Measurements from ENCODE around the gene RPS16. TPM values are rescaled to one million over a fixed set of nuclear protein-coding genes. Genes with fewer than 3 reads are reported as not detected.

The RPS16 gene
- total and polyA plus RNA-seq, 2 experiments from 2014 or later, result 63.8 to 409 TPM

DNA sequence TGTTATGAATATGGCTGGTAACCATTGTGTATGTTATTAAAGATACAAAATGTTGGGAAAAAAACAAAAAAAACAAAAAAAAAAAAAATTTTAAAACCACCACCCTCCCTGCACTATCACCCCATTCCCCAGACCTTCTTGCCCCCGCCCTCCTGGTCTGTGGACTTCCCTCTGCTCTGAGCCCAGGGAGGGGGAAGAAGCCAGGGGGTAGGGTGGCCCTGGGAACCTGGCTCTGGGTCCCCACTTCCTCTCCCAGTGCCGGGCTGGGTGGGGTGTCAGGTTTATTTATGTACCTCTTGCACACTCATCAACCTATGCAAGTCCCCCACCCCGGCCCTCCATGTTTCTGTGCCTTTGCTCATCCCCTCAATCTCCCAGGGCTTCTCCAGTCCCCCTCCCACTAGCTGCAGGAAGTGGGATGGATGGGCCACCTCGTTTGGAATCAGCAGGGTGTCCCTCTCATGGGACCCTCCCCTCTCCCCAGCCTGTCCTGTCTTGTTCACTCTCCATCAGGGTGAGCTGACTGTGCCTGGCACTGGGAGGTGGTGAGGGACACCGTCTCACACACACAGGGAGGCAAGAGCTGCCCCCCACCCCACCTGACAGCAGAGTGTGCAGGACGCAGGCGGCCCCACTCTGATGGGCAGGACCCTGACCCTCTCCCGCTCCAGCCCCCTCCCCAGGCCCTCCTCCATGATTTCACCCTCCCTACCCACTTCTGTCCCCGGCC lies 50.7 kb downstream of the RPS16 start:
- Histone ChIP-seq H3K79me2 (peaks cover 12% of the 10 kb centered on the region), H3K27ac (no peak overlapping the region), H3K4me2 (no peak overlapping the region), H3K4me1 (ENCODE audit: insufficient read depth) (peaks cover 4% of the 10 kb centered on the region), H3K36me3 (replicated peaks; ENCODE audit: insufficient read depth, low read depth) (no peaks in the 10 kb centered on the region), H3K4me3 (no peak overlapping the region), H3K27me3 (no peaks in the 10 kb centered on the region), H4K20me1 (ENCODE audit: insufficient read depth, poor library complexity, severe bottlenecking) (no peaks in the 10 kb centered on the region), H2AFZ (no peak overlapping the region), H3K9me2 (replicated peaks; ENCODE audit: insufficient read depth) (no peaks in the 10 kb centered on the region), H3K9me3 (ENCODE audit: low read depth) (no peaks in the 10 kb centered on the region)
- TF ChIP-seq EZH2phosphoT487 (IDR thresholded peaks at IDR 0.05; ENCODE audit: low read depth, severe bottlenecking, unreplicated experiment) (no peak), EZH2 (IDR thresholded peaks at IDR 0.05; ENCODE audit: borderline replicate concordance) (no peak)
- TF ChIP-seq, protein P1, sequence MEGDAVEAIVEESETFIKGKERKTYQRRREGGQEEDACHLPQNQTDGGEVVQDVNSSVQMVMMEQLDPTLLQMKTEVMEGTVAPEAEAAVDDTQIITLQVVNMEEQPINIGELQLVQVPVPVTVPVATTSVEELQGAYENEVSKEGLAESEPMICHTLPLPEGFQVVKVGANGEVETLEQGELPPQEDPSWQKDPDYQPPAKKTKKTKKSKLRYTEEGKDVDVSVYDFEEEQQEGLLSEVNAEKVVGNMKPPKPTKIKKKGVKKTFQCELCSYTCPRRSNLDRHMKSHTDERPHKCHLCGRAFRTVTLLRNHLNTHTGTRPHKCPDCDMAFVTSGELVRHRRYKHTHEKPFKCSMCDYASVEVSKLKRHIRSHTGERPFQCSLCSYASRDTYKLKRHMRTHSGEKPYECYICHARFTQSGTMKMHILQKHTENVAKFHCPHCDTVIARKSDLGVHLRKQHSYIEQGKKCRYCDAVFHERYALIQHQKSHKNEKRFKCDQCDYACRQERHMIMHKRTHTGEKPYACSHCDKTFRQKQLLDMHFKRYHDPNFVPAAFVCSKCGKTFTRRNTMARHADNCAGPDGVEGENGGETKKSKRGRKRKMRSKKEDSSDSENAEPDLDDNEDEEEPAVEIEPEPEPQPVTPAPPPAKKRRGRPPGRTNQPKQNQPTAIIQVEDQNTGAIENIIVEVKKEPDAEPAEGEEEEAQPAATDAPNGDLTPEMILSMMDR (IDR thresholded peaks at IDR 0.05; ENCODE audit: poor library complexity), result no peak
- WGBS (ENCODE audit: low lambda C conversion rate, missing lambda C conversion rate), result 79% methylated on average over 6 of the region's 9 CpGs
- DNase-seq (ENCODE audit: low spot score), result no peak

Small RNA genes within 50 kb of the gene (microRNA-seq; reads per million reads assigned to microRNA genes)
- not detected for gene MIR4530

Small RNA genes within 50 kb of the gene (small RNA-seq; reads per million reads assigned to genes)
- gene MIR4530, result not detected

Other genes starting within 250 kb of the RPS16 start
- 1.6 and 2.5 TPM in 2 replicates for gene NCCRP1, start 239.0 kb downstream of the RPS16 start, total RNA-seq
- gene NCCRP1, start 239.0 kb downstream of the RPS16 start, polyA plus RNA-seq, result 7.0 and 13.6 TPM in 2 replicates
- gene SYCN, start 231.7 kb downstream of the RPS16 start, total RNA-seq, result 2.5 TPM in 1 of 2 replicates, not detected in the other
- 0.37 TPM in 1 of 2 replicates, not detected in the other for gene SYCN, start 231.7 kb downstream of the RPS16 start, polyA plus RNA-seq
- gene IFNL3, start 190.9 kb downstream of the RPS16 start, total RNA-seq, result not detected in 2 replicates
- gene IFNL3, start 190.9 kb downstream of the RPS16 start, polyA plus RNA-seq, result 0.26 TPM in 1 of 2 replicates, not detected in the other
- gene IFNL4, start 187.1 kb downstream of the RPS16 start, total RNA-seq, result not detected in 2 replicates
- gene IFNL4, start 187.1 kb downstream of the RPS16 start, polyA plus RNA-seq, result 0.29 TPM in 1 of 2 replicates, not detected in the other
- not detected in 2 replicates for gene IFNL2, start 167.6 kb downstream of the RPS16 start, total RNA-seq
- gene IFNL2, start 167.6 kb downstream of the RPS16 start, polyA plus RNA-seq, result not detected in 2 replicates
- gene IFNL1, start 139.5 kb downstream of the RPS16 start, total RNA-seq, result not detected in 2 replicates
- gene IFNL1, start 139.5 kb downstream of the RPS16 start, polyA plus RNA-seq, result not detected in 2 replicates
- 1.1 and 2.4 TPM in 2 replicates for gene LRFN1, start 115.1 kb downstream of the RPS16 start, total RNA-seq
- 5.6 and 6.1 TPM in 2 replicates for gene LRFN1, start 115.1 kb downstream of the RPS16 start, polyA plus RNA-seq
- gene GMFG, start 99.9 kb downstream of the RPS16 start, total RNA-seq, result 0.32 TPM in 1 of 2 replicates, not detected in the other
- 0.86 and 2.9 TPM in 2 replicates for gene GMFG, start 99.9 kb downstream of the RPS16 start, polyA plus RNA-seq
- gene SAMD4B, start 93.5 kb downstream of the RPS16 start, total RNA-seq, result 39.2 and 54.8 TPM in 2 replicates
- 61.0 and 66.5 TPM in 2 replicates for gene SAMD4B, start 93.5 kb downstream of the RPS16 start, polyA plus RNA-seq
- 30.4 and 42.5 TPM in 2 replicates for gene PAF1, start 44.8 kb downstream of the RPS16 start, total RNA-seq
- 53.5 and 54.4 TPM in 2 replicates for gene PAF1, start 44.8 kb downstream of the RPS16 start, polyA plus RNA-seq
- 18.9 and 21.4 TPM in 2 replicates for gene MED29, start 44.6 kb downstream of the RPS16 start, total RNA-seq
- gene MED29, start 44.6 kb downstream of the RPS16 start, polyA plus RNA-seq, result 27.9 and 38.6 TPM in 2 replicates
- gene ZFP36, start 29.1 kb downstream of the RPS16 start, total RNA-seq, result 72.9 and 95.8 TPM in 2 replicates
- 1,034 and 1,087 TPM in 2 replicates for gene ZFP36, start 29.1 kb downstream of the RPS16 start, polyA plus RNA-seq
- 17.7 and 25.3 TPM in 2 replicates for gene PLEKHG2, start 23.3 kb downstream of the RPS16 start, total RNA-seq
- 34.0 and 44.0 TPM in 2 replicates for gene PLEKHG2, start 23.3 kb downstream of the RPS16 start, polyA plus RNA-seq
- 63.7 and 71.6 TPM in 2 replicates for gene SUPT5H, start 9.6 kb upstream of the RPS16 start, total RNA-seq
- 184 and 213 TPM in 2 replicates for gene SUPT5H, start 9.6 kb upstream of the RPS16 start, polyA plus RNA-seq
- 53.1 and 57.2 TPM in 2 replicates for gene TIMM50, start 44.9 kb upstream of the RPS16 start, total RNA-seq
- 56.4 and 61.7 TPM in 2 replicates for gene TIMM50, start 44.9 kb upstream of the RPS16 start, polyA plus RNA-seq
- 0.16 and 1.6 TPM in 2 replicates for gene DLL3, start 63.0 kb upstream of the RPS16 start, total RNA-seq
- 1.1 and 1.3 TPM in 2 replicates for gene DLL3, start 63.0 kb upstream of the RPS16 start, polyA plus RNA-seq
- gene SELENOV, start 79.2 kb upstream of the RPS16 start, total RNA-seq, result 0.50 and 2.0 TPM in 2 replicates
- gene SELENOV, start 79.2 kb upstream of the RPS16 start, polyA plus RNA-seq, result 0.98 and 2.2 TPM in 2 replicates
- 3.4 and 3.7 TPM in 2 replicates for gene EID2B, start 96.9 kb upstream of the RPS16 start, total RNA-seq
- gene EID2B, start 96.9 kb upstream of the RPS16 start, polyA plus RNA-seq, result 1.0 and 2.2 TPM in 2 replicates
- 13.6 and 18.6 TPM in 2 replicates for gene EID2, start 104.2 kb upstream of the RPS16 start, total RNA-seq
- 29.3 and 34.8 TPM in 2 replicates for gene EID2, start 104.2 kb upstream of the RPS16 start, polyA plus RNA-seq
- gene LGALS13, start 166.6 kb upstream of the RPS16 start, total RNA-seq, result not detected in 2 replicates
- gene LGALS13, start 166.6 kb upstream of the RPS16 start, polyA plus RNA-seq, result not detected in 2 replicates
- gene LGALS16, start 220.0 kb upstream of the RPS16 start, total RNA-seq, result not detected in 2 replicates
- gene LGALS16, start 220.0 kb upstream of the RPS16 start, polyA plus RNA-seq, result not detected in 2 replicates

All from hepatocyte (in vitro differentiated cells).